Endothelial cell of umbilical vein (primary cell): ENCODE results near the gene PCNX1.
"Not testable (repeated sequence)": the region's sequence is repeated elsewhere in the genome, so short reads cannot be mapped to it uniquely, and the experiment has no call there.

Source experiments
- CTCF ChIP-seq, 2 donors: IDR thresholded peaks; 1 replicate in 1 of 2; 2 replicates in 1 of 2; pipeline ENCODE4 v1.5.1; 2011; ENCODE audit warnings: low read length in 2 of 2, mild to moderate bottlenecking in 2 of 2, moderate library complexity in 2 of 2, control low read depth in 1 of 2, inconsistent platforms in 1 of 2, low read depth in 1 of 2; ENCODE audit not compliant: insufficient read depth in 1 of 2; ENCODE audit errors: extremely low read depth in 1 of 2
- GATA2 ChIP-seq: IDR thresholded peaks from 2 replicates; pipeline ENCODE4 v1.7.0; 2011; ENCODE audit warnings: low read depth, mild to moderate bottlenecking, moderate library complexity, mixed read lengths, low read length; ENCODE audit not compliant: insufficient read length, insufficient read depth

GRCh38 chr14:70880888-70881287, 26.4 kb upstream of the PCNX1 start:
- TF ChIP-seq CTCF (IDR thresholded peaks at IDR 0.05; ENCODE audit: extremely low read depth in 1 of 2, insufficient read depth in 1 of 2, low read depth in 1 of 2, low read length in 2 of 2); GATA2: not testable (repeated sequence)
